ENCODE results near the gene CMBL.
"Not testable (repeated sequence)": the region's sequence is repeated elsewhere in the genome, so short reads cannot be mapped to it uniquely, and the experiment has no call there.

CMBL gene

DNA sequence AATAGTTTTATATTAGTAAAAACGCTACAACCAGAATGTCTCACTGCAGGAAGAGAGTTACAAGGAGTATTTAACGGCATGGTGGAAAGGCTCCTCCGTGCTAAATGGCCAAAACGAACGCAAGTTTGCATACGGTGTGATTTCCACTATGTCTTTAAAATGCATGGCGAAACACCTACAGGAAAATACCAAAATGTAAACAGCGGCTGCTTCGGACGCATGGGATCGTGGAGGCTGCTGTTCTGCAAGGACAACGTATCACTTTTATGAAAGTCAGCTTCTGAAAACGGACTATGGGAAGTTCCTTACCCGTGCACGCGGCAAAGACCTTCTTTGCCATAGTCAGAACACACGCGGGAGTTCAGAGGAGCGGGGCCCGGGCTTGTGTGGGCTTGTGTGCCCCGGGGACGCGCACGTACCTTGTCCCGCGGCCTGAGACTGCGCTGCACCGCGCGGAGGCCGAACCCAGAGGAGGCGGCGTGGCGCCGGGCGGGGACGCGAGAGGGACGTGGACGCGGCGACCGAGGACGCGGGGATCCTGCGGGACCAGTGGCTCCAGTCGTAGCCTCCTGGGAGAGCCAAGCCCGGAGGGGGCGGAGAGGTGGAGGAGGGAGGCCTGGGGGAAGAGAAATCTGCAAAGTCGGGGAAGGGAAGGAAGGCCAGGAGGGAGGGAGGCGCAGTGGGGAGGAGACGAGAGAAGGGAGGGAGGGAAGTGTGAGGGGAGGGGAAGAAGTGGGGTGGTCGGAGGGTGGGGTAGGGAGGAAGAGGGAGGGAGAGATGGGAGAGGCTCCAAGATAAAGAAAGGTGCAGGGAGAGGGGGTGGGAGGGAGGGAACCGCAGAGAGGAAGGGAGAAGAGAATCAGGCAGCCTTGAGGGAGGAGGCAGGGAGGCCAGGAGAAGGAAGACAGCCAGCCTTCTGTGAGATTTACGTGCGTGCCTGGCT is at the start of gene CMBL:
TSS of gene CMBL (minus strand) at position 697 of the 943 bp plus-strand sequence. CDS start 17,140 bp downstream, outside the sequence.
- Mint-ChIP-seq H3K36me3 (no peaks in the 10 kb centered on the region), H3K27ac (peak within 1 kb of the TSS; percentile 62), H3K9me3 (no peaks in the 10 kb centered on the region), H3K4me1 (peaks cover 6% of the 10 kb centered on the region), H3K27me3 (peaks cover 8% of the 10 kb centered on the region), H3K4me3 (peak within 1 kb of the TSS; percentile 89)

DNA sequence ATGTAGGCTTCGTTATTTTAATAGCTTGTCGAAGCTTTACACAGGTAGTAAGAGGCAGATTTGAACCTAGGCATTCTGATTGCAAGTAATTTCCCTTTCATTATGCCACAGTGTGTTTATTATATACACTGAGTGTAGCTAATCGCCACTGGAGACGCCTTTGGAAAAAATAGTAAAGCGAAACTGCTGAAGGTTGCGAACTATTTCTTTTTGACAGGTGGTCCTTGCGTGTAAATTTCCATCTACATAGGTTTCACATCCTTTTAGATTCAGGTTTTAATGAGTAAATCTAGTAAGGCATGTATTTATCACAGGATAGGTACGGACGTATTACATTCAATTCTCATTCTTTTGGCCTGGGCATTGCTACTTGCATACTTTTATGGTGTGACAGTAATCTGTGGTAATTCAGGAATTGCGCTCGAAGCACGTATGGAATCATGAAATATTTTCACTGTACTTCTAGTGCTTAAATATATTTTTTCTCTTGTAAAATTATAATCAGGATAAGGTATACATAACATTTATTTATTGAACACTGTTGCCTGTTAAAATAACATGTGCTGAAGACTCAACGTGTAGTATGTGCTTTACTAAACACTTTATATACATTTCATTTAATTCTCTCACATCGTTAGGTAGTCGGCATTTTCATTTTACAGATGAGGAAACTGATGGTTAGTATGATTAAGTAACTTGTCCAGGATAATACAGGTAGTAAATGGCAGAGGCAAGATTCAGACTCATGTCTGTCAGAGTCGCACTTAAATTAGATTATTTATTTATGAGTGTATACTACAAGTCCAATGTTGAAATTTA is 47.6 kb upstream of the CMBL start:
- peaks cover 59% of the 10 kb centered on the region for H3K4me1 Mint-ChIP-seq
- no peaks in the 10 kb centered on the region for H3K9me3 Mint-ChIP-seq
- H3K36me3 Mint-ChIP-seq: peaks cover 2% of the 10 kb centered on the region
- H3K4me3 Mint-ChIP-seq: peak overlapping the region; percentile 97
- H3K27ac Mint-ChIP-seq: peak overlapping the region; percentile 99
- no peaks in the 10 kb centered on the region for H3K27me3 Mint-ChIP-seq

DNA sequence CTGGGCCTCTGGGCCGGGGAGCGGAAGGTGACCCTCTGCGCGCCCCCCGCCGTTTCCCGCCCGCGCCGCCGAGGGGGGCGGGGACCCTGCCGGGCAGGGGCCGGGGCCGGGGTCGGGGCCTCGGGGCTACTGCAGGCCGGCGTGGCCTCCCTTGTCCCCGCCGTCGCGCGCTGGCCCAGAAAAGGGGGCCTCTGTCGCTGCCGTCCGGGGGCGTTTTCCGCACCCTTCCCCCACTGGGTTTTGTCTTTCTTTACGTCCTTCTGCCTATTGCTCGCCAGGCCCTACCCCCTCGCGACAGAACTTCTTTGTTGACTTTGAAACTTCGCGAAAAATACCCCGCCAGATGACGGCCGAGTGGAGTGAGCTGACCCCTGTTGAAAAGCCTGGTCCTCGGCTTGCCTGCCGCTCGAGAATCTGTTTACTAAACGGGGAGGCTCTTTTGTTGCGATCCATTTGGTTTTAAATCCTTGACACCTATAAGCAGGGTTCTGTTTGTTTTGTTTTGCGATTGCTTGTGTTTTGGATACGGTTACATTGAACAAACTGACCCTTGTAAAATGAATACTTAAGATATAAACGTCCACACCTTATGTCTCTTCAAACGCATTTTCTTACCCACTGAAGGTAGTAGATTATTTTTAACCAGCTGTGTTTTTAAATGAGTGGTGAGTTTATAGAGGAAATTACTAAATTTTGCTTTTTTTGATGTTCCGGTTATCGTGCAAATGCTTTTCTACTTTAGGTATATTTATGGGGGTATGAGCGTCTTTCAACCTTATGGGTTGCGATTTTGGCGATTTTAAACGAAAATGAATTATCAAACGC is 46.6 kb upstream of the CMBL start:
- no peaks in the 10 kb centered on the region for H3K27me3 Mint-ChIP-seq
- no peaks in the 10 kb centered on the region for H3K36me3 Mint-ChIP-seq
- H3K27ac Mint-ChIP-seq: peak overlapping the region; percentile 99
- H3K9me3 Mint-ChIP-seq: no peaks in the 10 kb centered on the region
- H3K4me1 Mint-ChIP-seq: peaks cover 51% of the 10 kb centered on the region
- H3K4me3 Mint-ChIP-seq: peak overlapping the region; percentile 97

DNA sequence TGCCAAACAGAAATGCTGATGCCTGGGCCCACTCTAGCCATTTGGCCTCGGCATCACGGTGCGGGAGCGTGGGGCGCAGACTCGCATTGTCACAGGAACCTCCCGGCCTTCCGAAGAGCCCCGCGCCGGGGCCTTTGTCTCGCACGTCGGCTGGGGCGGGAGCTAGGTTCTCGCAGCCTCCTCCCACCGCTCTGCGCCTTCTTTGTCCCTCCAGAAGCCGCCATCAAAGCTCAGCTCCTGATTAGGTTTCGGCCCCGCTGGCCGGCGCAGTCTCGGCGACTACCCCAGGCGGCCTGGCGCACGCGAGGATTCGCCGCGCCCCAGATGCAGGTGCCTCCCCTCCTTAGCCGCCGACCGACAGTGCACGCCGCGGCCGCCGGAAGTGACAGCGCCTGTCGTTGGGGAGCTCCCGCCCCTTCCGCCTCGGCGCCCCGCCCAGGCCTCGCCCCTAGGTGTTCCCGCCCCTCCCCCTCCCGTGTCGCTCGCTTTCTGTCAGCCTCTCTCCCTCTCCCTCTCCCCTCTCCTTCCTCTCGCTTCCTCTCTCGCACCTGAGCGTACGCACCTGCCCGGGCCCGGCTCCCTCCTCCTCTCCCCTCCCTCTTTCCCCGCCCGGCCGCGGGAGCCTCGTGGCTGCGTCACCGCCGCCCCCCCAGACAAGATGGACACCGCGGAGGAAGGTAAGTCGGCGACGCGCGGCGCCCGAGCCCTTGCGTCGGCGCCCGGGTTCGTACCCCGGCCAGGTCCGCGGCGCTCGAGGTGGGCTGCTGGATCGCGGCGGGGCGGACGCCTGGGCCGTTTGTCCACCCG is 45.7 kb upstream of the CMBL start, which contains the start of gene MARCHF6:
TSS of gene MARCHF6 (plus strand) at position 455 of the 807 bp plus-strand sequence. CDS start at position 659, 204 bp downstream.
- H3K36me3 Mint-ChIP-seq: no peaks in the 10 kb centered on the region

DNA sequence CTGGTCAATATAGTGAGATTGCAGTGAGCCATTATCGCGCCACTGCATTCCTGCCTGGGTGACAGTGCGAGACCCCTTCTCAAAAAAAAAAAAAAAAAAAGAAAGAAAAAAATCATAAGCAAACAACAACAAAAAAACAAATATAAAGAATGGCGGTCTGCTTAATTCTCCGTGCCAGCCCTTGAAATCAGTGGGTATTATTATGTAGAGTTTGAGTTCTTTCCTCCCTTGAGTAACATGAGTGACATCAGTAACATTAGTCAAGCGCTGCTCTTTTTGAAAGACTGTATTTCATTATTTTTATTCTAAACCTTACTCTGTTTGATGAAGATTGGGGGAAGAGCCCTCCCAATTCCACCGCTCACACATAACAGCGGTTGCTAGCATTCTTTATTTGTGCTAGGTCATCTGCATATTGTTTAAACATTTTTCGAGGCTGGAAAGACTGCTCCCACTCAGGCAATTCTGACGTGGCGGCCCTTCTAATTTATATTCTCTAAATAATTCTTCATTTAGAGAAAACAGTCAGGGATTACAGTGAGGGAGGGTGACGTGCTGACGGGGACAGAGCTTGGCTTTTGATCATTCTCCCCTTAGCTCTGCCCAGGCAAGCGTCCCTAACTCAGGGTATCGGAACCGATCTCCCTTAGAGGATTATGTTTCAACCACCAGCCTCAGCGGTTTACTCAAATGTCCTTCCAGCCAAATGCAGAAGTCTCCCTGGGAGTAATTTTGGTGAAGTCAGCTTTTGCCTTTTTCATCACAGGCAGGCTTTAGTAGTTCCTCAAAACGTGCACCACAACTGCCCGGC is 44.9 kb upstream of the CMBL start:
- H3K36me3 Mint-ChIP-seq: no peaks in the 10 kb centered on the region
- no peaks in the 10 kb centered on the region for H3K9me3 Mint-ChIP-seq
- no peaks in the 10 kb centered on the region for H3K27me3 Mint-ChIP-seq
- H3K27ac Mint-ChIP-seq: peak overlapping the region; percentile 99
- peaks cover 39% of the 10 kb centered on the region for H3K4me1 Mint-ChIP-seq
- H3K4me3 Mint-ChIP-seq: peak overlapping the region; percentile 92

More for the DNA sequence above, 45.7 kb upstream of the CMBL start, which contains the start of gene MARCHF6:
- H3K27me3 Mint-ChIP-seq: no peaks in the 10 kb centered on the region
- H3K4me3 Mint-ChIP-seq: peak within 1 kb of the TSS; percentile 97
- no peaks in the 10 kb centered on the region for H3K9me3 Mint-ChIP-seq
- peaks cover 46% of the 10 kb centered on the region for H3K4me1 Mint-ChIP-seq
- H3K27ac Mint-ChIP-seq: peak within 1 kb of the TSS; percentile 99

DNA sequence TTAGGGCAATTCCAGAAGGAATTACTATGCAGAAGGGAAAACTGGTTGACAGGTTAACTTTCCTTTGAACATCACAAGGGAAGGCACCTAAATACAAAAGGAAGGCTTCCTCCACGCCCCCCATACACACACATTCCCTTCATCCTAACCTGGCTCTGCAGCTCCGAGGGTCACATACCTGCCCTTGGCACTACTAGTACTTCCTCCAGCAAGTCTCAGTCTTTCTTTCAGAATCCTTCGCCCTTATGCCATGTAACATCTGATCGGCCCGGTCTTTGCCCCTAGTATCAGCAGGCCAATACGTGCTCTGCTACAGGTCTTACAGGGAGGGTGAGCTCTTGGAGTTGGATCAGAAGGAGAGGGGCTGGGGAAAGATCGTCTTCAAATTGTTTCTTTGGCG is 44.2 kb upstream of the CMBL start:
- Mint-ChIP-seq H3K27me3 (no peaks in the 10 kb centered on the region), H3K4me3 (peak overlapping the region; percentile 92), H3K4me1 (peaks cover 32% of the 10 kb centered on the region), H3K36me3 (no peaks in the 10 kb centered on the region), H3K27ac (peak overlapping the region; percentile 88), H3K9me3 (no peaks in the 10 kb centered on the region)

DNA sequence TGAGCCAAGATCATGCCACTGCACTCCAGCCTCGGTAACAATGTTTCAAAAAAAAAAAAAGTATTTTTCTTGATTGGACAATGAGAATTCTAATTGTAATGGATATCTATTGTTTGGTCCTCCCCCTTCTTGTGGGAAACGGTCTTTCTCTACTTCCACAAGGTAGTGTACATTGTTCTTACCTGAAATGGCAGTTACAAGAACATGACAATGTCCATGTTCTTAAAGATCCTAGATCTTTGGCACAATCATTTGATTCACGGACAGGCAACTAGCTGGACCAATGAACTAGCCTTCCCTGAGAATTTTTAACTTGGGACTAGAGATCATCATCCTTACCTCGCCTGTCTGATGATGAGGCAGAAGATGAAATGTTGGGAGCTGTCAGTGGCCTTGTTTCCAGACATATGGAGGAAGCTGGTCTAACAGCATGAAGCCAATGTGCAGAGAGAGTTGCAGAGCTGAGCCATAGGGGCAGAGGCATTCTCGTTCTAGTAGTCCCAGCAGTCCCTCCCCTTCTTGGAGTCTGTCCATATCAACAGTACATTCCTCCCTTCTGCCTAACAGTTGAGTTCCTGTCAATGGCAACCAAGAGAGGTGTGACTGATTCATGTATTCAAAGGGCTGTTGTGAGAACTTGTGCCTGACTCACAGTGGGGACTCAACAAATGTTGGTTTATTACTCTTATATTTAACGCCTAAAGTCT is 43.6 kb upstream of the CMBL start:
- Mint-ChIP-seq H3K9me3 (no peaks in the 10 kb centered on the region), H3K27ac (peak overlapping the region; percentile 70), H3K4me3 (peak overlapping the region; percentile 92), H3K4me1 (peaks cover 27% of the 10 kb centered on the region), H3K27me3 (no peaks in the 10 kb centered on the region), H3K36me3 (no peaks in the 10 kb centered on the region)

DNA sequence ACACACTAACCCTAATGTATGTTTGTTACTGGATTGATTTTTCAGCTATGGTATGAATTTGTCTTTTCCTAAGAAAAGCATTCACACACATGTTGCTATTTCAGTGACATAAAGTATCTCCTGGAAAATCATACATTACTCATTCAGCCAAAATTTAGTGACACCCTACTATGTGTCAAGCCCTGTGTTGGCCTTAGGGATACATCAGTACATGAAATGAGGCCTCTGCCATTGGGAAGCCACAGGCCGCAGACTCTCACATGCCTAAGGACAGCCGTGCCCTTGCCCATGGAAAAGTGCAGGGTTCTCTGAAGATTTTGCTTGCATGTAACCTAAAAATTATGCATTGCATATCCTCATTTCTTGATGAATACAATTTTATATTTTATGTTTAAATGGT is 40.6 kb upstream of the CMBL start:
- Mint-ChIP-seq H3K9me3 (no peaks in the 10 kb centered on the region), H3K4me3 (no peak overlapping the region), H3K27ac (no peak overlapping the region), H3K4me1 (peaks cover 15% of the 10 kb centered on the region), H3K36me3 (no peaks in the 10 kb centered on the region), H3K27me3 (no peaks in the 10 kb centered on the region)

DNA sequence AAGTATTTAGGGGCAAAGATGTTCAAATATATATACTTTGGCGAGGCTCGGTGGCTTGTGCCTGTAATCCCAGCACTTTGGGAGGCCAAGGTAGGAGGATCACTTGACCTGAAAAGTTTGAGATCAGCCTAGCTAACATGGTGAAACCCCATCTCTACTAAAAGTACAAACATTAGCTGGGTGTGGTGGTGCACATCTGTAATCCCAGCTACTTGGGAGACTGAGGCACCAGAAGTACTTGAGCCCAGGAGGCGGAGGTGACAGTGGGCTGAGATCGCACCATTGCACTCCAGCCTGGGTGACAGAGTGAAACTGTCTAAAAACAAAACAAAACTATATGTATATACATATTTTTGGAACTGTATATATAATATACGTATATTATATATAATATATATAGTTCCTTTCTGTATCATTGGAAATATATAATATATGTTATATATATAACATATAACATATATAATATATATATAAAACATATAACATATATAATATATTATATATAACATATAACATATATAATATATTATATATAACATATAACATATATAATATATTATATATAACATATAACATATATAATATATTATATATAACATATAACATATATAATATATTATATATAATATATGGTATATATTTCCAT is 36.9 kb upstream of the CMBL start:
- H3K9me3 Mint-ChIP-seq, H3K4me1 Mint-ChIP-seq, H3K27ac Mint-ChIP-seq, H3K4me3 Mint-ChIP-seq, H3K36me3 Mint-ChIP-seq, H3K27me3 Mint-ChIP-seq: not testable (repeated sequence)

DNA sequence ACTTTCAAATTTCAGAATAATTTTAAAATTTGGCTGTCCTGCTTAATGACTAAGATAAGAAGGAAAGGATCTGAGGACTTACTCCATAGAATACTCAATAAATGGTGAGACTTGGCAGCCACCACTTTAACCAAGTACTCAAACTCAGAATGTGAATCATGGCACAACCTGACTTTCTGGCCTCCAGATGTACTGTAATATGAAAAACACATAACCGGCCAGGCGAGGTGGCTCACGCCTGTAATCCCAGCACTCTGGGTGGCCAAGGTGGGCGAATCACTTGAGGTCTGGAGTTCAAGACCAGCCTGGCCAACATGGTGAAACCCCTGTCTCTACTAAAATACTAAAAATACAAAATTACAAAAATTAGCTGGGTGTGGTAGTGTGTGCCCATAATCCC is 35.8 kb upstream of the CMBL start:
- Mint-ChIP-seq H3K4me3 (no peak overlapping the region), H3K27ac (no peak overlapping the region), H3K9me3 (no peaks in the 10 kb centered on the region), H3K27me3 (no peaks in the 10 kb centered on the region), H3K36me3 (no peaks in the 10 kb centered on the region), H3K4me1 (no peaks in the 10 kb centered on the region)

DNA sequence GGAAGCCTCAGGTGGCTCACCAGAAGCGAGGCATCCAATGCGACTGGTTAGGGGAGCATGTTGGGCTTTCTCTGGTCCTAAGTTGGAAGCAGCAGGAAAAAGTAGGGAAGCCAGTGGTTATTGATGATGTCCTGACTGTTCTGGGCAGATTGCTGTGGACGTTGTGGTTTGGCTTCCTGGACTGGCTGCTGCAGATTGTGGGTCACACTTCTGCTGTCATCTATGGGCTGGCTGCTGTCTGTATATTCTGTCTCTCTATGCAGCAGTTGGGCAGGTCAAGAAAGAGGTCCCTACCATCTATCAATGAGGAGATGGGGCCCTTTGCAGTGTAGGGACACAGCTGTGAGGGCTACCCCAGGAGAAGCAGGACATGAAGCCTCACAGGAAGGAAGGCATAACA is 32.3 kb upstream of the CMBL start:
- Mint-ChIP-seq H3K4me1 (no peaks in the 10 kb centered on the region), H3K36me3 (no peaks in the 10 kb centered on the region), H3K4me3 (no peak overlapping the region)

DNA sequence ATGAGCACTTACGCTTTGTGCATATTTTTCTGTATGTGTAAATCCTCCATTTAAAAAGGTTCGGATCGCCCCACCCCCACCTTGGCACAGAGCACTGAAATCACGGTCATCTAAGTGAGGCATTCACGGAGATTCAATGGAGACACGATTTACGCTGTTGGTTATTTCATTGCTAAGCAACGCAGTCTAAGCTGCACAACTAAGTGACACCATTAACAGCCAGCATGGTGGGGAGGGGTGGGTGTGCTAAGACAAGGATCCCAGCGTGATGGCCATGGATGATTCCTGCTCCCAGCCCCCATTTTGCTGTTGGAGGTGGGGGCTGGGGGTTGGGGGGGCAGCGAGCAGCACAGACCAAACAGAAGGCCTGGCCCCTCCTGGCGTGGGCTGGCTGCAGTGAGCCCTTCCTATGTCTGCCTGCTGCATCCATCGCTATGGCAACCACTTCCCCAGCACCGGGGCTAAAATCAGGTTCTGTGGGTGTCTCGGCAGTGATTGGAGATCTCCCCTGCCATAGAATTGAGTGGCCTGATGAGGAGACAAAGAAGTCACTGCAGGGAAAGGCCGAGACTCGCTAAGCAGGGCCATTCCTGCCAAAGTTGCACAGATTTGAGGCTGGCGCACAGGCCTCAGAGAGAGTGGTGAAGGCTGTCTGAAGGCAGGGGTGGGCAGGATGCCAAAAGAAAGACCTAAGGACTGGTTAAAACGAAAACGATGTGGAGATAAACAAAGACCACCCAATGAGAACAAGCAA is 31.5 kb upstream of the CMBL start:
- no peak overlapping the region for H3K4me3 Mint-ChIP-seq
- H3K27me3 Mint-ChIP-seq: peaks cover 7% of the 10 kb centered on the region
- no peaks in the 10 kb centered on the region for H3K4me1 Mint-ChIP-seq
- no peak overlapping the region for H3K27ac Mint-ChIP-seq
- no peaks in the 10 kb centered on the region for H3K36me3 Mint-ChIP-seq
- no peaks in the 10 kb centered on the region for H3K9me3 Mint-ChIP-seq

More for the DNA sequence above, 32.3 kb upstream of the CMBL start:
- Mint-ChIP-seq H3K27ac (no peak overlapping the region), H3K27me3 (peaks cover under 1% of the 10 kb centered on the region), H3K9me3 (no peaks in the 10 kb centered on the region)
